ENCODE measurements around the gene ZNRF3. TPM values are rescaled to one million over a fixed set of nuclear protein-coding genes. Genes with fewer than 3 reads are reported as not detected.

ZNRF3 gene
- total and polyA plus RNA-seq, 11 donors, result 1.8 to 9.2 (median 6.2) TPM

DNA sequence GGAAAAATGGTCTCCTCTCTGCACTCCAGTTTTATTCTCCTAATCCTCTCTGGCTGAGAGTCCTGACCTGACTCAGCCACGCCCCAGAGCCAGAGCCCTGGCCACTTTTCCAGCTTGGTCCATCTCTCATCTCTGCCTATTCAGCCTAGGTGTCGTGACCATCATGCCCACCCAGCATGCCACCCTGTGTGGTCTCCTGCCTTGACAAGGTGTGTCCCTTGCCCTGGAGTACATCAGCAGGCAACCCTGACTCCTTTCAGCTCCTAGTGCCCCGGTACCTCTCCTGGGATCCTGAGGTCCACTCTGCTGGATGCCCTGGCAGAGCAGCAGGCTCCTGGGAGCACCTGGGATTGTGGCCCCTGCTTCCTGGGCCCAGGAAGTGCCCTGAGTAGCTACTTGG lies 52.8 kb downstream of the ZNRF3 start:
- Histone ChIP-seq H3K4me1 (peaks cover 0 to 6% (median 0%) of the 10 kb centered on the region in 12 donors), H3K27ac (no peak overlapping the region), H3K36me3 (no peaks in the 10 kb centered on the region), H3K9me3 (no peaks in the 10 kb centered on the region), H3K27me3 (no peaks in the 10 kb centered on the region), H3K4me3 (no peak overlapping the region)
- ATAC-seq (no peak), DNase-seq (no peak)
- intact Hi-C loops (cut with DNase I), result no loop called here
- TF ChIP-seq POLR2A (IDR thresholded peaks at IDR 0.05), result no peak
- TF ChIP-seq, protein P1, sequence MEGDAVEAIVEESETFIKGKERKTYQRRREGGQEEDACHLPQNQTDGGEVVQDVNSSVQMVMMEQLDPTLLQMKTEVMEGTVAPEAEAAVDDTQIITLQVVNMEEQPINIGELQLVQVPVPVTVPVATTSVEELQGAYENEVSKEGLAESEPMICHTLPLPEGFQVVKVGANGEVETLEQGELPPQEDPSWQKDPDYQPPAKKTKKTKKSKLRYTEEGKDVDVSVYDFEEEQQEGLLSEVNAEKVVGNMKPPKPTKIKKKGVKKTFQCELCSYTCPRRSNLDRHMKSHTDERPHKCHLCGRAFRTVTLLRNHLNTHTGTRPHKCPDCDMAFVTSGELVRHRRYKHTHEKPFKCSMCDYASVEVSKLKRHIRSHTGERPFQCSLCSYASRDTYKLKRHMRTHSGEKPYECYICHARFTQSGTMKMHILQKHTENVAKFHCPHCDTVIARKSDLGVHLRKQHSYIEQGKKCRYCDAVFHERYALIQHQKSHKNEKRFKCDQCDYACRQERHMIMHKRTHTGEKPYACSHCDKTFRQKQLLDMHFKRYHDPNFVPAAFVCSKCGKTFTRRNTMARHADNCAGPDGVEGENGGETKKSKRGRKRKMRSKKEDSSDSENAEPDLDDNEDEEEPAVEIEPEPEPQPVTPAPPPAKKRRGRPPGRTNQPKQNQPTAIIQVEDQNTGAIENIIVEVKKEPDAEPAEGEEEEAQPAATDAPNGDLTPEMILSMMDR (IDR thresholded peaks at IDR 0.05), result no peak
- WGBS, 4 donors, result 95 to 100% (median 97%) methylated on average over 3 of the region's 3 CpGs

DNA sequence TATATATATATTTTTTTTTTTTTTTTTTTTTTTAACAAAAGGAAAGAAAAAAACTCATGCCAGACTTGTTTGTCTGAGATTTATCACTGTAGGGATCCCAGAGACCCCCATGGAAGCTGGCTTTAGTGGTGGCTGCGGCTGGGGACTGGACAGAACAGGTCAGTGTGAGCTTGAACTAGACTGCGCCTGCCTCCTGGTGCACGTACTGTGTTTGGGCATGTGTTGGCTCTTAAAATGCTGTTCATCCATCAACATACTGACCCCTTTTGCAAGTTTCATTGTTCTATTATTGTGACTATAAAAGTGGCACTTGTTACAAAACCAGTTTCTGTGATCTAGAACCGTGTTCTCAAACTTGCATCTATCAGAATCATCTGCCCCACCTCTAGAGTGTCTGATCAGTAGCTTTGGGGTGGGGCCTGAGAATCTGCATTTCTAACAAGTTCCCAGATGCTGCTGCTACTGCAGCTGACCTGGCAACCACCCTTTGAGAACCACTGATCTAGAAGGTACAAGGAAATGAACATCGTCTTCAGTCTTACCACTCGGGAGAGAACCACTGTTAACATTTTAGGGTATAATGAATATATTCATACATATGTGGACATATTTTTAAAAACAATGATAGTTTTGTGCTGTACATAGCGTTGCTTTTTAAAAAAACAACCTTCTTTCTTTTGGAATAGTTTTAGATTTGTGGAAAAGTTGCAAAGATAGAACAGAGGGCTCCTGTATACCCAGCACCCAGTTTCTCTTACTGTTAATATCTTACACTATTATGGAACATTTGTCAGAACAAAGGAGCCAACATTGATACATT lies 54.0 kb downstream of the ZNRF3 start:
- no peak for ATAC-seq
- intact Hi-C loops (cut with DNase I), result no loop called here
- H3K4me1 ChIP-seq, result peaks cover 0 to 5% (median 0%) of the 10 kb centered on the region in 12 donors
- H3K4me3 ChIP-seq, result no peak overlapping the region
- no peak for DNase-seq
- no peaks in the 10 kb centered on the region for H3K36me3 ChIP-seq
- no peak overlapping the region for H3K27ac ChIP-seq
- H3K9me3 ChIP-seq, result no peaks in the 10 kb centered on the region
- no peak for TF ChIP-seq POLR2A (IDR thresholded peaks at IDR 0.05)
- TF ChIP-seq, protein P1 (IDR thresholded peaks at IDR 0.05), result no peak
- 93 to 95% (median 94%) methylated on average over 7 of the region's 7 CpGs for WGBS, 4 donors
- H3K27me3 ChIP-seq, result no peaks in the 10 kb centered on the region

DNA sequence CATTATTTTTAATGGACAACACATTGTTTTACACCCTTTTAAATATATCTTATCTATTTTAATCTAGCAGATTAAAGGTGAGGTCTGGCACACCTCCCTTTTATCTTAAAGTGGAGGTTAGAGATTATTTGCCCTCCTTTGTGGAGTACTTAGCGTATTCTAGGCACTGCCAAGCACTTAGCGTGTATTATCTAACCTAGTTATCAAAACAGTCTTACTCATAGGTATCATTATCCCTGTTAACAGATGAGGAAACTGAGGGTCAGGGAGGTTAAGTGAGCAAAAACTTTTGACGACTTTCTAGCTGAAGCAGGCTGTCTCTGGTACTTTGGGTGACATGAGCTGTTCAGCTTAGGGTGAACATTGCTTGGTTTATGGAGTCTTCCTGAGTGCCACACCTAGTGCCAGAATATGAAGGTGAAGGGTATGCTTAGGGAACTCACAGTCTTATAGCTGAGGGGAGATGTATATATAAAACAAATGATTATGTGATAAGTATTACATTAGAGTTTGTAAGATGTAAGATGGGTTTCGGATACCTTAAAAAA lies 55.0 kb downstream of the ZNRF3 start:
- Histone ChIP-seq H3K4me3 (no peak overlapping the region), H3K27me3 (no peaks in the 10 kb centered on the region), H3K9me3 (no peaks in the 10 kb centered on the region), H3K36me3 (no peaks in the 10 kb centered on the region), H3K4me1 (peaks cover 0 to 3% (median 0%) of the 10 kb centered on the region in 12 donors), H3K27ac (no peak overlapping the region)
- intact Hi-C loops (cut with DNase I), result no loop called here
- WGBS, 4 donors, result 82 to 88% (median 86%) methylated on average over 4 of the region's 4 CpGs
- ATAC-seq (no peak), DNase-seq (no peak)
- TF ChIP-seq, protein P1 (IDR thresholded peaks at IDR 0.05), result no peak

DNA sequence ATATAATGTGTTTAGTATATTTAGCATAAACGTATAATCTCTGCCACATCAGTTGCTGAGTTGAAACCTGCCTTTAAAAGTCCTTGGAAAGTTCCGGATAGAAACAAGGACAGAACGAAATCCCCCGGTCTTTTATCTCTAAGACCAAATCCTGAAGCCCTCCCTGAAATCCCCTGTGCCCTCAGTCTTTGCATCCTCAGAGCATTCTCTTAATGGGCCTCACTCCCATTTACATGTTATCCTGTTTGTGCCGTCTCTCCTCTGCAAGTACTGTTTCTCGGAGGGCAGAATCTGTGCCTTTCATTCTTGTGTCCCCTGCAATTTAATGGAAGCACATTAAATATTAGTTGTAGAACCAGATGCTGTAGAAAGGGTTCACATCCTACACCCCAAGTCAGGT lies 56.0 kb downstream of the ZNRF3 start:
- TF ChIP-seq POLR2A (IDR thresholded peaks at IDR 0.05), result no peak
- TF ChIP-seq, protein P1 (IDR thresholded peaks at IDR 0.05), result no peak
- Histone ChIP-seq H3K27ac (no peak overlapping the region), H3K4me1 (peaks cover 0 to 6% (median 0%) of the 10 kb centered on the region in 12 donors), H3K4me3 (no peak overlapping the region), H3K9me3 (no peaks in the 10 kb centered on the region), H3K36me3 (no peaks in the 10 kb centered on the region), H3K27me3 (no peaks in the 10 kb centered on the region)
- DNase-seq (no peak), ATAC-seq (no peak)
- WGBS, 4 donors, result 74 to 76% (median 76%) methylated on average over 6 of the region's 6 CpGs
- intact Hi-C loops (cut with DNase I), result no loop called here
